Fibroblast of peridontal ligament (primary cell): ENCODE data around the gene STK32C.
A peak's percentile ranks its signal among the peaks of the same experiment; 100 is the strongest.

ENCODE experiments used
- DNase-seq: peaks from one replicate; pipeline ENCODE4 v3.0.0-alpha.2; 2010; ENCODE audit errors: extremely low read depth

Gene STK32C

DNA sequence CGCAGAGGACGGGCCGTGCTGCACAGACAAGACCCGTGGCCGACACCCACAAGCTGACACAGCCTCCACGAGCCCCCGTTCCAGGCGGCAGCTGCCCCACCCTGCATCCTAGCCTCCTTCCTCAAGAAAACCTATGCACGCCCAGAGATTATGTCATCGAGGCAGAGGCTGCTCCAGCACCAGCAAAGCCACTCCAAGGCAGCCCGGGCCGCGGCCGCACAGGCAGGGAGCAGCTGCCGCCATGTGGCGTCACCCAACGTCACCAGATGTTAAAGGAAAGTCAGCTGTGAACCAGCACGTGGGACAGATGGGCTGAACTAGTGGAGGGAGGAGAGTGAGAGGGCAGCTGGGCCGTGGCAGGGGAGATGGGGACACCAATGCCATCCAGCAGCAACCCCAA is 59.8 kb downstream of the STK32C start:
- DNase-seq = no peak

DNA sequence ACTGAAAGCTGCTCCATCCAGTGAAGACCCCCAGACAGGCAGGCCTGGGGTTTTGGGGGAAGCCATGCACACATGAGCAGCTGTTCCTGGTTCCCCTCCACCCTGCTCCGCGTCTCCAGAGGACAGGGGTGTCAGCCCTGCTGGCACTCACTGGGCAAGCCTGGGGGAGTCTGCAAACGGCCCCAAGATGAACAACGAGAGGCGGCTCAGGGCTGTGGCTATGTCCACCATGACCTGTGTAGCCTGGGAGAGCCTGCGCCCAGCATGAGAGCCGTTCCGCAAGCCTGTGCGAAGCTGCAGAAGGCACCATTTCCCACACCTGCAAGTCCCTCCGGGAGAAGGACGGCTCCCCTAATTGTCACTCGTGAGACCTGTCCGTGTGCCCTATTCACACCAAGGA is 61.5 kb downstream of the STK32C start:
- DNase-seq = no peak

DNA sequence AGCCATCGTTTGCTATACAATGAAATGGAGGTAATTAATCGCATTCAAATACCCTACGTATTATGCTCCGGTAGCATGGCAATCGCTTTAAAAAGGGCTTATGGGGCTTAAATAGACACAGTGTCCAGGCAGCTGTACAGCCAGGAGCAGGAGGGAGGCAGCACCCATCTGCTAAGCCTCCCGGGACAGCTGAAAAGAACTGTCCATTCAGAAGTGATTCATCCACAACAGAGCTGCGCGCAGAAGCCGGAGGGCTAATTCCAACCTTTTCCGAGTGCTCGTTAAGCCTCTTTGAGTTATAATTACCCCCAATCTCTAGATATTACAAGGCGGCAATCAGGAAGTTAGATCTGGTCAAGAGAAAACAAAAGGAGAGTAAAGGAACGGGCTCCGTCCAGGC is 62.7 kb downstream of the STK32C start:
- no peak for DNase-seq

DNA sequence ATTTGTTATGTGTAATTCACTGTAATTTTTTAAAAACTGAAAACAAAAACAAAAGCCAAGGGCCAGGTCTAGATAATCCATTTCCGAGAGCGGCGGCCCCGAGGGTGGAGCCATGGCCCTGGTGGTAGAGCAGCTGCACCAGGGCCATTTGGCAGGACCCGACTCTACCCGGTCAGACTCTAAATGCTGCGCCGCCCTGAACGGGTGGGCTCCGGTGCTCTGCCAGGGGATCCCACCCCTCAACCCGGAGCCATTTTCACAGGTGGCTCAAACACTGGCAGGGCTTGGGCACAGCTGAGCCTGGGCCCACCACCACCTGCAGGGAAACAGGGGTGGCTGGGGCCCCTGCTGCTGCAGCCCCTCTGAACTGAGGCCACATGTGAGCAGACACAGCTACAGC is 64.1 kb downstream of the STK32C start:
- DNase-seq = no peak

DNA sequence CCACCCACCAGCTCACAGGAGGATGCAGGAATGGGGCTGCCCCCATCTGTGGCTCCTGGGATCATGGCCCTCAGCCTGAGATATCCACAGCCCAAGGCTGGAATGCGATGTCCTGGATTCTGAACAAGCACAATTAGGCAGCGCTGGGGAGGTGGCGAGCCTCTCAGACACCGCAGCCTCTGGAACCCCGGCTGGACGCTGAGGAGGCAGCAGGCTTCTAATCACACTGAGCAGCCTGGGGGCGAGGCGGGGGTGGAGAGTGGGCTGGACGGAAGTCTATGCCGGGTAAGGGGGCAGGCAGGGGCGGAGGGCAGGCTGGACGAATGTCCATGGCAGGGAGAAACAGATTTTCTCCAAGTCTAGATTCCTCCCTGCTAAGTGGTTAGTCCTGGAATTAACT is 64.6 kb downstream of the STK32C start:
- DNase-seq = no peak

DNA sequence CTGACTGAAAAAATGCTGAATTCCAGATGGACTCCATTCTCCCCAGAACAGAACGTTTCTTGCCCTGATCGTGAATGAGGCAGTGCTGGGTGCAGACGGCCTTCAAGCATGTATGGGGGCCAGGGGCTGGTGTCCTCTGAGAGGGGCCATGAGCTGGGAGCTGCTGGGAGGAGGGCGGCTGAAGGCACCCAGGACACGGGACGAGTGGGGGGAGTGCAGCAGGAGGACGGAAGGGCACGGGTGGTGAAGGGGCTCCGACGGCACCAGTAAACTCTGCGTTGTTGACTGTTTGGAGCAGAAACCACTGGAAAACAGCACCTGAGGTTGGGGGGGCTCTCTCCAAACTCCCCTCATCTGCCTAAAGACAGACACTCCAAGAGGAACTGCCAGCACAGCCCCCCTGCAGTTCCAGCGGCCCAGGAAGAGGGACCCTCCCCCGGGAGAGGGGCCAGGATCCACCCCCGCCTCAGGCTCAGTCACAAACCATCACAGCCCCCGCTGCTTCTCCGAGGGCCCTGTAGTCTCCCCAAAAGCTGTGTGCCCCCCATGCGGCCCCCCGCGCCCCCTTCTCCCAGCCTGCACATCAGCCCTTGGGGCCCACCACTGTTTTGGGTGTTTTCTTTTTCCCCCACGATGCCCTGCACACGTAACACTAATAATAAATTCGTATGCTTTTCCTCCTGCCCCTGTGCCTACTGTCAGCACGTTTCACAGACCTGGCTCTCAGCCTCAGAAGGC is 65.5 kb downstream of the STK32C start:
- no peak for DNase-seq

DNA sequence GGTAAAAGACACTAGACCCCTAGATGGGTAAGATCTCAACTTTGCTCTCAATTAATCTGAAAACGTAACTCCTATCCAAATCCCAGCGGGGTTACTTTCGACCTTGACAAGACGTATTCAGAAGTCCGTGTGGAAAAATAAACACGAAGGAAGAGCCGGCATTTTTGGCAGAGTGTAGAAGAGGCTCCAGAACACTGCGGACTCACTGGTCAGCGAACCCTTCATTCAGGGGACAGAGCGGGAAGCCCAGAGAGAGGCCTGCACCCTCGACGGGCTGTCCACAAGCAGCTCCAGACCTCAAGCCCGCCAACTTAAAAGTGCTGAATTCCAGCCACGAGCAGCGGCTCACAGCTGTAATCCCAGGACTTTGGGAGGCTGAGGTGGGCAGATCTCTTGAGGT is 66.3 kb downstream of the STK32C start:
- DNase-seq = no peak

DNA sequence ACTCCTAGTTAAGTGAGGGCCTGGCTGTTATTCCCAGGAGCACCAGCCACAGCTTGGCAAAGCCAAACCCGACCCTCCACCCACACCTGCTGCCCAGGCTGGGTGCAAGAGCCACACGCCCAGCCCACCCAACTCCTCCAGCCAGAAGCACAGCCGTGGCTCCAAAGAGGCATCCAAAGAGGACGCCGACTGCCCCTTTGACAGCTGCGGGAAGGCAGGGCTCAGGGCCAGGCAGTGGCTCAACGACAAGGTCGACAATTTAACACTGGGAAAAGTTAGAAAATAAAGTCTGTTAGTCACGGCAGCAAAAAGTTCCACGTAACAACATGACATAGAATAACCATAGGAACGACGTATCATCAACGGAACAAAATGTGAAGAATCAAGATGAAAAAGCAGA is 66.7 kb downstream of the STK32C start:
- DNase-seq = no peak

DNA sequence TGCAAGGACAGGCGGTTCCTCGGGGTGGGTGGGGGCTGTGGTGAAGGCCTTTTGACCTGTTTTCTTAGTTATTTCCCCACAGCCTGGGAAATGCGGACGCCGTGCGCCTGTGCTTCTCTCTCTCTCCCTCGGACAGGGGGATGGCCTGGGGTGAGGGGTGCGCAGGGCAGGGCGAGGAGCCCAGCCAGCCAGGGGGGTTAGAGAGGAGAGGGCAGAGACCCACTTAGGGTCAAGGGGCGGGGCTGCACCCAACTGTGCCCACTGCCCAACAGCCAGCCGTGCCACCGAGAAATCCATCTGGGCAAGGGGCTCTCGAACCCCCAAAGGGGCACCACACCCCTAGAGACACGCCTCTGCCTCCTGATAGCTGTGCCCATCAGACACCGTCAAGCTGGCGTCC is 67.2 kb downstream of the STK32C start:
- no peak for DNase-seq

DNA sequence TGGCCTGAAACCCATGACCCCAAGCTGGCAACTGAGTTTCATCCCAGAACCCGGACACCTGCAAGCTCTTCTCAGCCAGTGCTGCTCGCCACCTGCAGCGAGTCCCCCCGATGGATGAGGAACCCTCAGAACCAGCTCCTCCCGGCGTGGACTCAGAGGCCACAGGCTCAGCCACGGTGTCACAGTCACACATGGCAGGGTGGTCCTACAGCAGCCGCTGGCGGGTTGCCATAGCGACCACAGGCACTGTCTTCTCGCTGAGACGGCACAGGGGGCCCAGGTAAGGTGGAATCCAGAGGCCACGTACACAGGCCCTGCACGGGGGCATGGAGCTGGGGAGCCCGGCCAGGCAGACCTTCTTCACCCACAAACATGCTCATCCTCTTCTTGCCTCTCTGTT is 67.6 kb downstream of the STK32C start:
- no peak for DNase-seq

DNA sequence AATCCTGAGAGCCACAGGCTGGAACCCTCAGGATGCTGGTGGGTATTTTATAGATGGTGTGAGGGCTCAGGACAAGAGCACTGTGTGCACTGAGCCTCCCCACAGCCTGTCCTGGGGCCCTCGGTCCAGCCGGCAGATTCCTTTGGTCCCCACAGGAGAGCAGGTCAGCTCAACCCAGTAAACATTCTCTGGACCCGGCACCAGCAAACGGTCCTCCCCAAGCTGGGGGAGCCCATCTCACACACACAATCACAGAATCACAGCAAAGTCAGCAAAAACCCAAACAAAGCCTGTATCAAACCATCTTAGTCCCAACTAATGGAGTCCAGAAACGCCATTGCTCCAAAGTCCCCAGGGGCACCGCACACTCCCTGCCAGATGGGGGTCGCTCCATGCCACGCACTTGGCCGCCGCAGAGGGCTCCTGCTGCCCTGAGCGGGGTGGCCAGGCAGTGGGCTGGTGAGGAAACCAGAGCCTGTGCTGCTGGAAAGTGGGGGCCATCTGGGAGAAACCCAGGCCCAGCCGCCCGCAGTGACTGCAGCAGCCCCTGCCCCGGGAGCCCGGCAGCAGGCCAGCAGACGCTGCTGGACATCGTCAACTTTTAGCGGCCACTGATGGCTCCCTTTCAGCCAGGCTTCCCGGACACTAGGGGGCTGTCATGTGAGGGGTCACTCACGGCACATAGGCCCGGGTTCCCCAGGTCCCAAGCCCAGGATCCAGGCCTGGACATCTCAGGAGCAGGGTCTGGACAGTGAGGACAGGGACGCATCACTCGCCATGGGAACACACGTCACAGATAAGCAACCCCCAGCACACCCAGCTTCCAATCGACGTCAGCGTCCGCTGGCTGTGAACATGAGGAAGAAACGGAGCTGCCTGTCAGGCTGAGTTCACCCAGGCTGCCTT is 68.4 kb downstream of the STK32C start:
- no peak for DNase-seq

DNA sequence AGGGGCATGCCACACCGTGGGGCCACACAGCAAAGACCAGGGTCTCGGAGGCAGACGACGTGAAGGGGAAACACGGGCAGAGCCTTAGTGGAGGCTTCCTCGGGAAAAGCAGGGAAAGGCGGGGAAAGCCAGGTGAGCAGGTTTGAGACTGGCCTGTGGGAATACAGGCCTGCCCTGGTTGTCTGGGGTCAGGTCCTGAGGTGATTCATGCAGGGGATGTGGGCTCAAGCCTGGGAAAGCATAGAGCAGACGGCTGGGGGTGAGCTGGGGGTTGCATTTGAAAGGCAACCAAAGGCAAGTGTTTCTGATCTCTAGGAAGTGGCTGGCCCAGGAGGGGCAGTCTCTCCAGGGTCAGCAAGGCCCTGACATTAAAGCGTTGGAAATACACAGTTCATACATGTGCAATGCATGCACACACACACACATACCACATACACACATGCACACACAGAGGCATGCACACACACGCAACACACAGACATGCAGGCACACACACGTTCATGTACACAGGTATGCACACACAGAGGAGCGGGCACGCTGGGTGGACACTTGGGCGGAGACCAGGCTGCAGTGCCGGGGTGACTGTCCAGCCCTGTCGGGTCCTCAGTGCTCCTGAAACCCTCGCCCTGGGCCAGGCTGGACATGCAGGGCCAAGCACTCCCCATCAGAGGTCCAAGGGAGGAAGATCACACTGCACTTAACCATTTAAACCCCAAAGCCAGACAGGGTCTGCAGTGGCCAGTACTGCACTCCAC is 69.2 kb downstream of the STK32C start:
- no peak for DNase-seq

DNA sequence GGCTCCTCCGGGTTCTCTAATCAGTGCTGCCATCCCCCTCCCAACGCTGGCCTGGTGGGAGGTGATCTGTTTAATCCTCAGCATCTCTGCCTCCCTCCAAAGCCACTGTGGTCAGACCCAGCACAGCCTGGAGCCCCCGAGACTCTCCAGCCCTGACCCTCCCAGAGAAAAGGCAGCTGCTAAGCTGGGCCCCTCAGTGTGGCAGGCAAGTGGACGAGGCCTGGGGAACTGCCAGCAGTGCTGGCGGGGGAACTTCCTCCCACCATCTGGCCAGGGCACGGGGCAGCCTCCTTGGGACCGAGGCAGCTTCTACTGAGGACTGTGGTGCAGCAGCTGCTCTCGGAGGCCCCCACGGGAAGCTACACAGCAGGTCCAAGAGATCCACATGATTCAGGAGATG is 69.9 kb downstream of the STK32C start:
- DNase-seq = no peak

DNA sequence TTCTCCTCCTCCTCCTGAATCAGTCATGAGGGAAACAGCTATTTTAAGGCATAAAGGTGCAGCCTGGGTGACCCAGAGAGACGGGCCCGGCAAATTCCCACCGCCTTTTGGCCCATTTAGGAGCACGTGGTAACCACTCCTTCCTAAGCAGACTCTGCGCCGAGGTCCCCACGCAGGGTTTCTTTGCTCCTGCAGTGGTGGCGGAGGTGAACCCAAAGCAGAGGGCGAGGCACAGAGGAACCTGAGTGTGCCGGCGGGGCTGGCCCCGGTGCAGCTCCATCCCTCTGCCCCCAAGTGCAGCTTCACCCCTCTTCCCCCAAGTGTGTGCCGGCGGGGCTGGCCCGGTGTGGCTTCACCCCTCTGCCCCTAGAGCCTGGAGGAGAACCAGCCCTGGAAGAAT is 70.4 kb downstream of the STK32C start:
- DNase-seq = no peak

DNA sequence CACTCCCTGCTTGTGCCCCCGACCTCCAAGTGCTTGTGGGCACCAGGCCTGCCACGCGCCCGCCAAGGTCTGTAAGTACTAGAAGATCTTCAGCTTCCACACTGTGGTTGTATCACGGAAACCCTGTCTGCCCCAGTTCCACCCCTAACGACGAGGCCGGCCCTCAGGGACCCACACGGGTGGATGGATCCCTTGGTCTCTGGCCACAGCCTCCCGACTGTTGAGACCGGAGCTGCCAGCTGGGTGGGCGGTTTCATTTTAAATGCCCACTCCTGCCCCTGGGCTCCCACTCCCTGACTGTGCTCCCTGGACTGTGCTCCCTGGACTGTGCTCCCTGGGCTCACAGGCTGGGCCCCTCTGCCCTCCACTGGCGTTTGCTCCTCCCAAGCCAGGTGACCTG is 70.9 kb downstream of the STK32C start:
- DNase-seq = no peak

DNA sequence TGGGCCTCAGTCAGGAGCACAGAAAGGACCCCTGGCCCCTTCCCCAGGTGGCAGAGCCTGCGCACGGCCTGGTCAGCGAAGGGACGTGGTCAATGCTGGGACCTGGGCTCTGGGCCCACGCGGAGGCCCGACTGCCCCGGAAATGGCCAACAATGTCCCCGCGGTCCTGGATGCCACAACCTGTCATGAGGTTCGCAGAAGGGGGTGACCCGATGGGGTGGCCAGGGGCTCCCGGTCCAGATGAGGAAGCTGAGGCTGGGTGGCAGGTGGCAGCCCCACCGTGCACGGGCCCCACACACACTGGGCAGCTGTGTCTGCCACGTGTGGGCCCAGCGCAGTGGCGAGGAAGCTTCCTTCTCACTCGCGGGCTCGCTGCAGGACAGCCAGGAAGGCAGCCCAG is 71.6 kb downstream of the STK32C start:
- DNase-seq = no peak

DNA sequence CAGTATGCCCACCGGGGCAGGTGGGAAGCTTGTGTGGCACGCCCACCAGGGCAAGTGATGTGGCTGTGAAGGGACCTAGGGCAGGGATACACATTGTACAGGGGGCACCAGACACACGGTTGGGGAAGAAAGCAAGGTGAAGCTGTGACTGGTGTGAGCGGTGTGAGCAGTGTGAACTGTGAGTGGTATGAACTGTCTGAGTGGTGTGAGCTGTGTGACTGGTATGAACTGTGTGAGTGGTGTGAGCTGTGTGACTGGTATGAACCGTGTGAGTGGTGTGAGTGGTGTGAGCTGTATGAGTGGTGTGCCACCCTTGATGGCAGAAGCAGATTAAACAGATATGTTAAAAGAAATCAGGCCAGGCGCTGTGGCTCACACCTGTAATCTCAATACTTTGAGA is 72.9 kb downstream of the STK32C start:
- DNase-seq = no peak

DNA sequence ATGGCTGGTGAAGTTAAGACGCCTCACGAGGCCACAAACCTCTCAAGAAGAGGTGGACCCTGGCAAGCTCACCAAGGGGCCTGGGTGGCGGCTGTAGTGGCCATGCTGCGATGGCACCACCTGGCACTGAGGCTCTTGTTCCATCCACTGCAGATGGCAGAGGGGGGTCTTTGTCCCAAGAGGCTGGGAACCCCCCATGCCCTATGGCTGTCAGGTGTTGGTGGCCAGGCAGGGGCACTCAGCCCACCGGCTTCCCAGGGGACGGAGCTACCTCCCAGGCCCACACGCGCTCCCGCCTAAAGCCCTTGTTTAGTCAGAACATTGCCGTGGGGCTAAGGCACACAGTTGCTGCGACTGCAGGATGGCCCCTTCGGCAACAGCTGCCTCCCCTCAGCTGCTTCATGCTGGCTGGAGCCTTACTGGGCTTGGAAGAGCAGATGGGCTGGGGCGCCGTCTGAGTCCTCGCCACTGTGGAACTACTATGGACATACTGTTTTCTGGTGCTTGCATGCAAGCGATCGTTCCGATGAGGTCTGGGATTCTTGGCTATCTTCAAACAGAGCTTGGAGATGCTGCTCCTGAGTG is 74.2 kb downstream of the STK32C start:
- no peak for DNase-seq

DNA sequence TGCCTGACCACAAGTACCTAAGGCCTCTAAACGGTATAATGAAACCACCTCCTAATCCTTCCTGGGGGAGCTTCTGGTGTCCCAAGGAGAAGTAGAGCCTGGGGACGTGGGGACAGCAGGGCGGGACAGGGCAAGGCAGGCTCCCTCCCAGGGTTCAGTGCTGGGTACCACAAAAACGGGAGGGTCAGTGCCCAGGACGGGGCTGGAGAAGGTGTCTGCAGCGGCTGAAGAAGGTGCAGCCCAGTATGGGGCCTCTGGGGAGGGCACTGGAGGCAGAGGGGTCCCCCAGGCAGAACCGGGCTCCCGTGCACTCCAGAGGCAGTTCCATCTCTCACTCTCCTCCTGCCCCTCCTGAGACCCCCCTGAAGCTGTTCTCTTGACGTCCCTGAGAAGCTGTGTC is 74.8 kb downstream of the STK32C start:
- DNase-seq = no peak

DNA sequence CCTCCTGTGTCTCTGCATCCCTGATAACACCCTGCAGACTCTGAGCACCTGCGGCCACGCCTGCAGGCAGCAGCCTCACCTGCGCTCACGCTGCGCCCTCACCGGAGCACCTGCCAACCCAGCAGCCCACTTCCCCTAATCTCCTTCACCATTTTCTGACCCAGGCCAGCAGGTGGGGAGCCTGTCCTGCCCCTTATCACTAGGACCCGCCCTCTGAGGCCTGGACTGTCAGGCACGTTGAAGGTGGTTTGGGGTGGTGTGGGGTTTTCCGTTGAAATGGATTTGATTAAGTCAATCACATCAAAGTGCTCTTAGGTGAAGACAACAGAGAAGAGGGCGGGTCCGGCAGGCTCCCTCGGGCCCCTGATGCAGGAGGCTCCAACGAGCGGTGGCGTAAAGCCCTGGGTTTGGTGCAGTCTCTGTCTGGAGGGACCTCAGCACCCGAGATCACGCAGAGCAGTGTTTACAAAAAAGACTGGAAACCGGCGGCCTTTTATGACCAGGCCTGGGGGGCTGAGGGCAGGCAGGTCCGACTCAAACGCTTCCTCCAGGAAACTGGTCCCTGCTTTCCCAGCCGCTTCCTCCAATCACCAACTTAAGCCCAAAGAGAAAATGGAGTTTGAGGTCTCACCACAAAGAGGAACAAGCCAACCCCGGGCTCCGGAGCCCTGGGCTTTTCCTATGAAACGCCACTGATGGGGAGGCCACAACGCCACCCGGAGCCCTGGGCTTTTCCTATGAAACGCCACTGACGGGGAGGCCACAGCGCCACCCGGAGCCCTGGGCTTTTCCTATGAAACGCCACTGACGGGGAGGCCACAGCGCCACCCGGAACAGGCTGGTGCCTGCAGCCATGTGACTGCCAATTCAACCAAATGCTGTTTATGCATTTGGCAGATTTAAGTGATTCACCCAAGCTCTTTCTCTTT is 75.5 kb downstream of the STK32C start:
- peak; percentile 35 for DNase-seq

DNA sequence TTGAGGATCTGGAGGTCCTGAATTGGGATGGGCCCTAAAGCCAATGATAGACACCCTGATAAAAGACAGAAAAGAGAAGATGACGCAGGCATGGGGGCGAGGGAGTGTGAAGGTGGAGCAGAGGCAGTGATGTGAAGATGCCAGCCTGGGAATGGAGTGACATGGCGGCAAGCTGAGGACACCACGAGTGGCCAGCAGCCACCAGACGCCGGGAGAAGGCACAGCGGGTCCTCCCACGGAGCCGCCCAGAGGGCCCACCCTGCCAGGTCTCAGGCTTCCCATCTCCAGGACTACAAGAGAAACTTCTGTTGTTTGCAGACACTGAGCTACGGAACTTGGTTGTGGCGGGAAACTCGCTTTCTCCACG is 76.1 kb downstream of the STK32C start:
- DNase-seq = no peak
